ENCODE results near the gene AQP2. TPM values are rescaled to one million over a fixed set of nuclear protein-coding genes. Genes with fewer than 3 reads are reported as not detected.
"Not testable (repeated sequence)": the region's sequence is repeated elsewhere in the genome, so short reads cannot be mapped to it uniquely, and the experiment has no call there.

The AQP2 gene
- total RNA-seq, 1 experiment from 2014 or later, result not detected

DNA sequence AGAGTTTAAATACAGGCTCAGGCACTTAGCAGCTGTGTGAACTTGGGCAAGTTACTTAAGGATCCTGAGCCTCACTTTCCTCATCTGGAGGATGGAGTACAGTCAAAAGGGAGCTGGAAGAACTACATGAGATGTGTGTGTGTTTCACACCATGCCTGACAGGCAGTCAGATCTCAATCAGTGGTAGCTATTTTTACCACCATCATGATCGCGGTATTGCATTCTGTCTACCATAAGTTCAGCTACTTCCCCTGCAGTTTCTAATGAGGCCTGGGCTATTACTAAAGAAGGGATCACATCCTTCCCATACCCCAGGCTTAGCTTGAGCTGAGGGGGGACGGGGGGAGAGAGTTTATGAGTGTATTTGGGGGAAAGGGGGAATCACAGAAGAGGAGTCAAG, 29.3 kb downstream of the AQP2 start:
- no peak for DNase-seq (ENCODE audit: low spot score)
- in situ Hi-C loops (cut with HindIII; ENCODE audit: low sequenced_read_pairs), result no loop called here

DNA sequence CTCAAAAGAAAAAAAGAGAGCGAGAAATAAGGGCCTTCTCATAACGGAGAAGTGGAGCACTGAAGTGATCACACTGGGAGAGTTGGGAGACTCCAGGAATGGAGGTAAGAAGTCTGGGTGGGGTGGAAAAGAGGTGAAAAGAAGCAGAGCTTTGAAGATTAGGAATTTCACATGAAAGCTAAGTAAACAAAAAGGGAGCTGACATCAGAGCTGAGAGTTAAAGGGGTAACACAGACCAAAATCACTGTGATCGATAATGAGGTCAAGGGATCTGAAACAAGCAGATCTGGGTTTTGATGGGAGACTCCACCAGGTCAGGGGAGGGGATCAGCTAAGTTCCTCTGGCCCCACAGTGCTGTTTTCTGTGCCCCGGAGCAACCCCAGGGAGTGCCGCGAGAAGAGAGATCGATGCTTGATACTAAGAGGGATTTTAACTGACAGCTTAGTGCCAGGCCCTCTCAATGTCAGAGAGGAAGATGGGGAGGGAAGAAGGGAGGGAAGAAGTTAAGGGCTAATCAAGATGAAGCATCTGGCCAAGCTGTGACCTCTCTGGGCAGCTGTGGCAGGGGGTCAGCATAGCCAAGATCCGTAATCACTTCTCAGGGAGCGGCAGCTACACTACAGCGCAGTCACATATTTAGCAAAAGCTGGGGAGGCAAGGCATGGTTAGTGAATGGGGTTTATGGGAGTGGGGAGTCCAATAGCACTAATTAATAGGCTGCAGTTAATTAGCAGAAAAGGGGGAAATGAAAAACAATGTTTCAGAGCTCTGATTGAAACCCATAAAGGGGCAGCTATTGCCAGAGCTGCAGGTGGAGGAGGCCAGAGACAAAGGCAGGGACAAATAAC, 30.2 kb downstream of the AQP2 start:
- in situ Hi-C loops (cut with HindIII; ENCODE audit: low sequenced_read_pairs), result no loop called here
- no peak for DNase-seq (ENCODE audit: low spot score)

DNA sequence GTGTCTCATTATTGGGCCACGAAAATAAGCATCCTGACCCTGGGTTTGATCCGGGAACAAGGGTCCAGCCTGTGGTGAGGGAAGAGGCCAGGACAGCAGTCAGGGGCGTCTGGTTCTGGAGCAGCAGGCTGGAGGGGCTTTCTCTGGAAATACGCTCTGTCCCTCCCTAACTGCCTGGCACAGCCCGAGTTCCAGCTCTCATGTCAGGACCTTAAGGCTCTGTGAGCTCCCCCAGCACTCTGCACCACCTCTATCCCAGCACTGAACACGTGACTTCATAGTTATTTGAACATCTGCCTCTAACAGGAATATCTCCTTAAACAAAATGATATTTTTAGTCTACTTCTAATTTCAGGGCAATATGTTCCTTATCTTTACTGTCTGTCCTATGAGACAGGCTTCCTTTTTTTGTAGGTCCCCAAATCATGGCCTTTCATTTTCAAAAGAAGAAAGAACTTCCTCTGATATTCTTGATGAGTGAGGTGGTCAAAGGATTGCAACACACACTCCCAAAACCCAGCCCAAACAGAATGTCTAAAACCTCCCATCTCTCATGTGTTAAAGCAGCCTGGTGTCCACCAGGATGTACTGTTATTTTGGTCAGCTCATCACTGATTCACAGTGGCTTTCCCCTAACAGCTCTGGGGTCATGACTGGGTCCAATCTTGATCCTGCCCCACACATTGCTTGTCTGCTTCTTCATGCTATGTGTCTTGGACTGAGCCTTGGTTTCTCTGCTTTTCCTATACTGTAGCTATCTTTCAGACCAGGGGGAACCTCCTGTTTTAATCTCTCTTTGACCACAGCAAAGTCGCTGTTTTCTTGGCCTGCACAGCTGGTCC, 31.9 kb downstream of the AQP2 start:
- no peak for DNase-seq (ENCODE audit: low spot score)
- in situ Hi-C loops (cut with HindIII; ENCODE audit: low sequenced_read_pairs), result no loop called here

DNA sequence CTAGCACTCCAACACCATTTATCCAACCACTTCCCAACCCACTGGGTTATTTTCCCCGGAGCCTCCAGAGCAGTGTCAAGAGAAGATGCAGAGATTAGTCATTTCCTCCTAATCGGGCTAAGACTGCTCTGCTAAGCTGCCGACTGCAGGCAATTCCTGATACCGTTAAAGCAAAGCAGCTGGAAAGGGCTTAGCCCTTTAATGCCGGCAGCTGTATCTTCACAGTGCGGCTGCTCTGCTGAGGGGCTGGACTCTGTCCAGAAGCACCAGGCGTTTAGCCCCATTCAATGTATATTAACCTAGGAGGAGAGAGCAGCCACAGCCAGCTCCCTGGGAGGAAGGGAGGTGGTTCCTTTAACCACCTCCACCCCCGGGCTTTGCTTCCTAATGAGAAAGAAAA, 33.4 kb downstream of the AQP2 start:
- no peak for DNase-seq (ENCODE audit: low spot score)
- in situ Hi-C loops (cut with HindIII; ENCODE audit: low sequenced_read_pairs), result no loop called here

DNA sequence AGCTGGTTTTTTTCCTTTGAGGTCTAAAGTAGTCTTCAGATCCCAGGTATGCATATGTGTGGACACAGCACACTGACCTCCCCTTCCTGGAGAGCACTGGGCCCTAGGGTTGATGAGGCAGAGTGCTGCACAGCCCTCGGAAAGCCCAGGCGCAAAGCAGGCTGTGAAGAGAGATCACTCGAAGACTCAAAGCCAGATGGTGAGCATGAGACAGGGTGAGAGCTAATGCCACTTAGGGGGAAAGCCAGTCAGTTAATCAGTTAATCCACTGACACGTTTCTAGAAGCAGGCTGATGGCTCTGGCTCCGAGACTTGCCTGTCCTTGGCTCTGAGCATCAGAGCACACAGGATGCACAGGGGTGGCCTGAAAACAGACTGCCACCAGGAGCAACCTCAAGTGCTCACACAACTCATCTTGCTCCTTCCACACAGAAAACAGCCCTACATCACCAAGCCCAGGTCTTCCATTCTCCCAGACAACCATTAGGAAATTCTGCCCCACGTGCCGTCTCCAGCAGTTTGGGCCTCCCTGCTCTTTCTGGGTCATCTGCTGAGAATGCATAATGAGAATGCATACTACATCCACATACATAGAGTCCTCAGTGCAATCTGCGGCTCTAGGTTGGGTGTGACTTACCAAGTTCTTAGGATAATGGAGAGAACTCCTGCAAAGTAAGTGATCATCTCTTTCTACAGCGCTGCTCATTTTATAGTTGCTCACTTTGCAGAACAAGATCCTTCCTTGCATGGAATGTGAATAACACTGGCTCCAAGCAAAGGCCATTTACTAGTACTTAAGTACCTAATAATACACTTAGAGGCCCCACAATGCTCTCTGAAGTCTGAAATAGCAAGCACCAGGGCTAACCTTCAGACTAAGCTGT, 34.2 kb downstream of the AQP2 start:
- in situ Hi-C loops (cut with HindIII; ENCODE audit: low sequenced_read_pairs), result no loop called here
- peak; percentile 37 for DNase-seq (ENCODE audit: low spot score)

DNA sequence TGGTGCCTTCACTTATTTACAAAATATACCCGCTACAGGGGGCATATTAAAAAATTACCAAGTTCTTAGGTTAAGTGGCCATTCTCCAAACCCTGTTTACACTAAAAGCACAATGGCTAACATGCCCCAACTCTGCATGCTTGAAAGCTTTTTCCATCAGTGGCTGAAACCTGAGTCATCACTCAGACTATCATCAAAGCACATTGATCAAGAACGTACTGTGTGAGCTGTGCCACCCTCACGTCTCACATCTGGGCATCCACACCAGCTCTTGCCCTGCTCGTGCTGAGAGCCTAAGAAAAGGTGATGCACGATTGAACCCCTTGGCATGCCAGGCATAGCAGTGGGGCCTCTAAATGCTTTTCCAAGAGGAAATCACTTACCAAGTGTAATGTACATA, 35.4 kb downstream of the AQP2 start:
- no peak for DNase-seq (ENCODE audit: low spot score)

DNA sequence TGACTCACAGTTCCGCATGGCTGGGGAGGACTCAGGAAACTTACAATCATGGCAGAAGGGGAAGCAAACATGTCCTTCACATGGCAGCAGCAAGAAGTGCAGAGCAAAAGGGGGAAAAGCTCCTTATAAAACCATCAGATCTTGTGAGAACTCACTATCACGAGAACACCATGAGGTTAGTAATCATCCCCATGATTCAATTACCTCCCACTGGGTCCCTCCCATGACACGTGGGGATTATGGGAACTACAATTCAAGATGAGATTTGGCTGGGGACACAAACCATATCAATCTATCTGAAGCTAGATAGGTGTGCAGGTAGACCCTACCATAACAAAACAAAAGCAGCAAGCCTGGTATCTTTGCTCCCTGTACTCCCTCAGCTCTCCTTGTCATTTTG, 35.9 kb downstream of the AQP2 start:
- in situ Hi-C loops (cut with HindIII; ENCODE audit: low sequenced_read_pairs), result not testable (repeated sequence)

More for the DNA sequence above, 35.4 kb downstream of the AQP2 start:
- in situ Hi-C loops (cut with HindIII; ENCODE audit: low sequenced_read_pairs), result no loop called here

DNA sequence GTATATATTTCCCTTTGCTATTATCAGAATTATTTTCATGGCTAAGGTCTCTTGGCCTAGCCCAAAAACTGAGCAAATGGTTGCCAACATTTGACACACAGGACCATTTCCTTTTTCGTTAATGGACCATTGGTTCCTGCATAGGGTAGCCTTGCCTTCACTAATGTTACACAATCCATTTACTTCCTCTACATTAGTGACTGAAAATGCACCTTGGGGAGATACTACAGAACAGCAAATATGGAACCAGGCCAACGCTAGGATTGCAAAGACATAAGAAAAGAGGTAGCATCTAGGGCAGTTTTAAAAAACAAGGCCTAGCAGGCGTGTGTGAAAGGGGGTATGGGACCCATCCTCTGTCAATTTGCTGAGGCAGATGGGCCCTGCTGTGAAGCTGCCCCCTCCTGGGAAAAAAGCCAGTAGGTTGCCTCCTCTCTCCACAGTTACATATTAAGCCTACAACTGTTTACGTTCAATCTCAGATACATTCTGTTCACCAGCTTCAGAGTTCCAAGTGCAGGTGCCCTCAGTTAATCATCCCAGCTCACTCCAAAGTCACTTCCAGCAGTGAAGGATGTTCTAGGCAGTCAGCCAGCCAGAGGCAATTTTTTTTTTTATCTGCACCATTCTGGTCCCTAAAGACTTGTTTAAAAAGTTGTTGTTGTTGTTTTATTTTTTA, 37.2 kb downstream of the AQP2 start:
- DNase-seq (ENCODE audit: low spot score), result no peak
- in situ Hi-C loops (cut with HindIII; ENCODE audit: low sequenced_read_pairs), result no loop called here

More for the DNA sequence above, 35.9 kb downstream of the AQP2 start:
- not testable (repeated sequence) for DNase-seq (ENCODE audit: low spot score)

DNA sequence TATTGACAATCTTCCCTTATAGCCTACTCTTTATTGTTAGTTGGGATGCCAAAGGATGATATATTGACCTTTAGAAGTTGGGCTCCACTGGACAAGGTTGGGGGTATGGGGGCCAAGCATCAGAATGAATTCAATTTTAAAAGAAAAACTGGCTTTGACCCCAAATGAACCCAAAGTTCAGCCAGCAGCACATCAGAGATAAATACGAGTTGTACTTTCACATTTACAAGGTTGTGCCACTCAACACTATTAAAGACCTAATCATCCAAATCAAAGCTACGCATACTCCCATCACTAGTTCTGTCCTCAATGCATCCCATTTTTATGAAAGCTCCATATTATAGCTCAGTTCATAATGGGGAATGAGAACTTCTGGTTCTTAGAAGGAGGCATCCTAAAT, 38.9 kb downstream of the AQP2 start:
- in situ Hi-C loops (cut with HindIII; ENCODE audit: low sequenced_read_pairs); DNase-seq (ENCODE audit: low spot score): not testable (repeated sequence)

DNA sequence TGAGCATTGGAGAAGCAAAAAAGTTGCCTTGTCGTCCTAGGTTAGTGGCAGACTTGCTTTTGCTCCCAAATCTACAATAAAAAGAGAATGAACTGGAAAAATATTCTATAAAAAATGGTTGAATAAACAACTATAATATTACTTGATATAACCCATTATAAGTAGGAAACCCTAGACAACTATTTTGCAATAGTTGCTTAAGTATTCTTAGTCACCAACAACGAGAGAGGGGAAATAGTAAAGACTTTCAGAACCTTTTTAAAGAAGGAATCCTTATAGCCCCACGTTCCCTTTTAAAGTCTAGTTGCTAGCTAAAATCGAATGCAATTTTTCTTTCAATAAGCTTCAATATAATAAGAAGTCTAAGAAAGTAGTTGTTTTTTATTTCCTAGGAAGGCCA, 39.7 kb downstream of the AQP2 start:
- in situ Hi-C loops (cut with HindIII; ENCODE audit: low sequenced_read_pairs), result no loop called here

DNA sequence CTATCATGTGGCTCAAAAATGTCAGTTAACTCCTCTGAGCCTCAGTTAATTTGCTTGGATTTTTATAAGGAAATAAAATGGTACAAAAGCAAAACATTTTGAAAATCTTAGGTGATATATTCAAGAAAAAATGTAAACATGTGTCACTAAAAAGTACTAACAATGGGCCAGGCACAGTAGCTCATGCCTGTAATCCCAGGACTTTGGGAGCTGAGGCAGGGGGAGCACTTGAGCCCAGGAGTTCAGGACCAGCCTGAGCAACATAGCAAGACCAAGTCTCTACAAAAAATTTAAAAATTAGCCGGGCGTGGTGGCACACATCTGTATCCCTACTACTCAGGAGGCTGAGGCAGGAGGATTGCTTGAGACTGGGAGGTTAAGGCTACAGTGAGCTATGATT, 47.9 kb downstream of the AQP2 start:
- in situ Hi-C loops (cut with HindIII; ENCODE audit: low sequenced_read_pairs), result no loop called here
- no peak for DNase-seq (ENCODE audit: low spot score)

More for the DNA sequence above, 39.7 kb downstream of the AQP2 start:
- DNase-seq (ENCODE audit: low spot score), result no peak

DNA sequence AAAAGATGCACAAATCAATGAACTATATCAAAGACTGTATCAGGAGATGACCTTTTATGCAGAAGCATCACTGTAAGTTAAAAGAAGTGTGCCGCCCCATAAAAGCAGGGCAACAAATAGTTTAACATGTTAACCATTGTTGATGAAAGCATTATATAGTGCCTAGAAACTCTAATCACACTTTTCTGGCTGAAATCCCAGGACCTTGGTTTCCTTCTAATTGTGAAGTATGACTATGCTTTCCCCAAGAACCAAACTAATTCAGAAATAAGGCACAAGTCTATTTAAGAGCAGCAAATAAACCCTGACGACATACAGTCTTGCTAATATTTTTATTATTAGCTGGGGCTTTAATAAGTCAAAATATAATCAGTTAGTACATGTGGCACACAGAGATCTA, 53.1 kb downstream of the AQP2 start:
- DNase-seq (ENCODE audit: low spot score), result no peak

DNA sequence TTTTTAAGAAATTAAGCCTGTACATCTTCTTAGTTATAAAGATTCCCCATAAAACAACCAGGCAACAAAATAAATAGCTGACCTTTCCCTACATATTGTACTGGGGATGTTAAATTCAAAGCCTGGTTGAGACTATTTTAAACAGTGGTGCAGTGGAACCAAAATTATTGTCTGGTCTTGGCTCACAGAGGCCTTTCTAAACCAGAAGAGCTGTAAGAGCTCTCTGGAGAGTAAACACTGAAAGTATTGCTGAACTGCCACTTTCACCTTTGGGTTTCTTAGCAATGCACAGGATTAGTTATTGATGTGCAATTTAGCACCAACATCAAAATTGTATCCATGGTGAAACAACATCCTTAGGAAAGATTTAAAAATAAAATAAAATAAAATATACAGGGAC, 54.2 kb downstream of the AQP2 start:
- in situ Hi-C loops (cut with HindIII; ENCODE audit: low sequenced_read_pairs), result no loop called here
- no peak for DNase-seq (ENCODE audit: low spot score)

More for the DNA sequence above, 53.1 kb downstream of the AQP2 start:
- in situ Hi-C loops (cut with HindIII; ENCODE audit: low sequenced_read_pairs), result no loop called here

DNA sequence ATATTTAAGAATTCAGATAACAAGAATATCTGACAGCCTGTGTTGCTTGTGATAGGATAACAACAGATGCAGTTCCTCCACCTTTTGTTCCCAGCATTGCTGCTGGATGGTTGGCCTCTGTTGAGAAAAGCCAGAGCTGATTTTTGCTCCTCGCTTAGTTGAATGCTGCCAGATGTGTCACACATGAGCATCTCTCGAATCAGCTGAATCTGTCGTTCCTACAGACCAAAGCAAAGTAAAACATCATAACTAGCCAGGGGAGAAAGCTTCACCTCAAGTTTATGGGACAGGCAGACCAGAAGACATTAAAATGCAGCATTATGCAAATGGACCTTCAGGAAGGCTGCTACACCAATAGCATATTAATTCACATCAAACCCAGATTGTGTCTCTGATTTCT, 54.6 kb downstream of the AQP2 start:
- in situ Hi-C loops (cut with HindIII; ENCODE audit: low sequenced_read_pairs), result no loop called here
- no peak for DNase-seq (ENCODE audit: low spot score)

DNA sequence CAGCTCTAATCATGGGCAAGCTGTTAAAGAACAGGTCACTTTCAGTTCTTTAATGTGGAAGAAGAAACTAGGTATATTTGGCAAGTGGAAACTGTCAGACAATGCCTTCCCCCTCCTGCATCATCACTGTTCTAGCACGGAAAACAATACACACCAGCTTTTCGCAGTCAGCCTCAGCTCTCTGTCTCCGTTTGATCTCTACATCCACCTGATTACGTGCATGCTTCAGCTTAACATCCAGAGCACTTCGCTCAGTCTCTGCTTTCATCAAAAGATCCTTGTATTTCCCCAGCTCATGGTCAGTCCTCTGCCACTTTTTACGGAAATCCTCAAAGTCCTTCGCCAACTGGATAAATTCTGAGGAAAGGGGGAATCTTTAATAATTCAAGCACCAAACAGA, 55.7 kb downstream of the AQP2 start:
- DNase-seq (ENCODE audit: low spot score), result no peak
- in situ Hi-C loops (cut with HindIII; ENCODE audit: low sequenced_read_pairs), result no loop called here

DNA sequence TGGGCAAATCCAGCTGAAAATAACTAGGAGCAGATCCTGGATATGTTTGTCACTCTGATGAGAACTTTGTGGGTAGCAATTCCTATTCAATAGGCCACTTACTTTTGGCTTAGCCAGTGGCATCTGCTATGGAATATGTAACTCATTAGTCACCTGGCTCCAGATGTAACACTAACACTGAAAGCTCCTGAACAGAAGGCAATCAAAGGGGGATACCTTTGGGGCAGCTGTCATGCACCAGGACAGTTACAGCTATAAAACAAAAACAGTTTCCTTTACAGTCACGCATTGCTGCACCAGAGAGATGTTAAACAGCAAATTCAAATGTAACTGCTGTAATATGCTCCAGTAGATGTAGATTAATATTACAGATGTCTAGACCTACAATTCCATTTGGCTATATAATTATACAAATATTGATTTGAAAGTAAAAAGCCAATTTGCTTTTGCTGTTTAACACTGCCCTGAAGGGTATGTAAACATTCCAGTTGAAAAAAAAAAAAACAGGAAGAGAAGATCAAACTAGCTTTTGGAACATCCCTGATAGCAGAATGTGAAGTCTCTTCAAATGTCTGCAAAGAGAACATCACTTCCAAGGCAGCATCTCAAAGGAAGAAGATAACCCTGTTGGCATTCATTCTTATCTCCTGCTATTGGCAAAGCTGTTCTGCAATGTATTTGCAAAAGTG, 56.4 kb downstream of the AQP2 start:
- DNase-seq (ENCODE audit: low spot score), result no peak
- in situ Hi-C loops (cut with HindIII; ENCODE audit: low sequenced_read_pairs), result no loop called here

Measured in G401 (cell line).